ENCODE data around the gene CDPF1.

DNA sequence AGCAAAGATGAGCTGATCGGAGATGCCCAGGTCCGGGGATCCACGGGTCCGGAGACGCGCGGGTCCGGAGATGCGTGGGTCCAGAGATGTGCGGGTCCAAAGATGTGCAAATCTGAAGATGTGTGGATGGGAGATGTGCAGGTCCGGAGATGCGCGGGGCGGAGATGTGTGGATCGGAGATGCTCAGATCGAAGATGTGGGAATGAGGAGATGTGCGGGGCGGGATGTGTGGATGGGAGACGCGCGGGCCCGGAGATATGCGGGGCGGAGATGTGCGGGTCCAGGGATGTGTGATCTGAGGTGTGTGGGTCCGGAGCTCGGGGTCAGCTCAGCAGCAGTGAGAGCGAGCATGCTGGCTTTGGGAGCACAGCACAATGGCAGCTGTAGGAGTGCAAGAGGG, 35.5 kb downstream of the CDPF1 start:
- TF ChIP-seq, protein P1, sequence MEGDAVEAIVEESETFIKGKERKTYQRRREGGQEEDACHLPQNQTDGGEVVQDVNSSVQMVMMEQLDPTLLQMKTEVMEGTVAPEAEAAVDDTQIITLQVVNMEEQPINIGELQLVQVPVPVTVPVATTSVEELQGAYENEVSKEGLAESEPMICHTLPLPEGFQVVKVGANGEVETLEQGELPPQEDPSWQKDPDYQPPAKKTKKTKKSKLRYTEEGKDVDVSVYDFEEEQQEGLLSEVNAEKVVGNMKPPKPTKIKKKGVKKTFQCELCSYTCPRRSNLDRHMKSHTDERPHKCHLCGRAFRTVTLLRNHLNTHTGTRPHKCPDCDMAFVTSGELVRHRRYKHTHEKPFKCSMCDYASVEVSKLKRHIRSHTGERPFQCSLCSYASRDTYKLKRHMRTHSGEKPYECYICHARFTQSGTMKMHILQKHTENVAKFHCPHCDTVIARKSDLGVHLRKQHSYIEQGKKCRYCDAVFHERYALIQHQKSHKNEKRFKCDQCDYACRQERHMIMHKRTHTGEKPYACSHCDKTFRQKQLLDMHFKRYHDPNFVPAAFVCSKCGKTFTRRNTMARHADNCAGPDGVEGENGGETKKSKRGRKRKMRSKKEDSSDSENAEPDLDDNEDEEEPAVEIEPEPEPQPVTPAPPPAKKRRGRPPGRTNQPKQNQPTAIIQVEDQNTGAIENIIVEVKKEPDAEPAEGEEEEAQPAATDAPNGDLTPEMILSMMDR (IDR thresholded peaks at IDR 0.05), result no peak
- TF ChIP-seq EP300 (IDR thresholded peaks at IDR 0.05) (no peak), POLR2A (IDR thresholded peaks at IDR 0.05) (no peak)
